Keratinocyte (primary cell): ENCODE results near the gene CTTN. TPM values are rescaled to one million over a fixed set of nuclear protein-coding genes. Genes with fewer than 3 reads are reported as not detected.

ENCODE experiments used
- DNase-seq: peaks from one replicate; pipeline ENCODE4 v3.0.0-alpha.2; 2011; ENCODE audit warnings: low read depth, missing footprints, low spot score
- FAIRE-seq: peaks from 2 replicates; lab custom pipeline; 2011; peaks lifted over from hg19 to GRCh38; lab: Jason Lieb, UNC
- H2AFZ ChIP-seq: 2 replicates; pipeline ENCODE4 v1.6.0; 2012; ENCODE audit warnings: low read length, control low read depth, inconsistent platforms; ENCODE audit not compliant: control insufficient read depth
- H3K27ac ChIP-seq: 2 replicates; pipeline ENCODE4 v1.5.1; 2011; ENCODE audit warnings: low read length; ENCODE audit not compliant: control insufficient read depth, insufficient read depth
- H3K27me3 ChIP-seq: 3 replicates; pipeline ENCODE4 v1.6.0; 2011; ENCODE audit warnings: low read length; ENCODE audit not compliant: control insufficient read depth, insufficient read depth; ENCODE audit errors: extremely low read depth
- H3K36me3 ChIP-seq, 2 experiments: 2 replicates in 1 of 2; 3 replicates in 1 of 2; pipeline ENCODE4 v1.5.1; 2011; ENCODE audit warnings: low read length in 2 of 2, mild to moderate bottlenecking in 1 of 2; ENCODE audit not compliant: control insufficient read depth in 2 of 2, insufficient read depth in 2 of 2; ENCODE audit errors: extremely low read depth in 1 of 2
- H3K4me1 ChIP-seq: 3 replicates; pipeline ENCODE4 v1.5.1; 2011; ENCODE audit warnings: low read length; ENCODE audit not compliant: control insufficient read depth, insufficient read depth; ENCODE audit errors: extremely low read depth
- H3K4me2 ChIP-seq: 3 replicates; pipeline ENCODE4 v1.6.0; 2011; ENCODE audit warnings: low read depth, low read length; ENCODE audit not compliant: control insufficient read depth, insufficient read depth; ENCODE audit errors: extremely low read depth
- H3K4me3 ChIP-seq, 3 experiments: fragments of 200-600 bp in 1 of 3; sonication (generic) in 1 of 3; 2 replicates in 2 of 3; 3 replicates in 1 of 3; pipeline ENCODE4 v1.5.1; 2011 to 2016; ENCODE audit warnings: low read length in 3 of 3, mild to moderate bottlenecking in 3 of 3, control low read depth in 2 of 3, inconsistent platforms in 1 of 3, low read depth in 1 of 3, mixed read lengths in 1 of 3, mixed run types in 1 of 3, moderate library complexity in 1 of 3; ENCODE audit not compliant: control insufficient read depth in 2 of 3, insufficient read depth in 2 of 3; ENCODE audit errors: extremely low read depth in 1 of 3
- H3K79me2 ChIP-seq: 2 replicates; pipeline ENCODE4 v1.6.0; 2012; ENCODE audit warnings: low read length; ENCODE audit not compliant: control insufficient read depth, insufficient read depth
- H3K9ac ChIP-seq: 3 replicates; pipeline ENCODE4 v1.6.0; 2011; ENCODE audit warnings: low read length; ENCODE audit not compliant: control insufficient read depth, insufficient read depth; ENCODE audit errors: extremely low read depth
- H3K9me1 ChIP-seq: 3 replicates; pipeline ENCODE4 v1.6.0; 2011; ENCODE audit warnings: low read length; ENCODE audit not compliant: control insufficient read depth, insufficient read depth; ENCODE audit errors: extremely low read depth
- H3K9me3 ChIP-seq: 2 replicates; pipeline ENCODE4 v1.5.1; 2012; ENCODE audit warnings: low read depth, low read length; ENCODE audit not compliant: control insufficient read depth
- H4K20me1 ChIP-seq: 3 replicates; pipeline ENCODE4 v1.6.0; 2011; ENCODE audit warnings: low read length; ENCODE audit not compliant: control insufficient read depth, insufficient read depth; ENCODE audit errors: extremely low read depth
- CTCF ChIP-seq, 3 experiments: IDR thresholded peaks in 1 of 3; conservative IDR thresholded peaks in 1 of 3; optimal IDR thresholded peaks in 1 of 3; 2 replicates in 2 of 3; 3 replicates in 1 of 3; pipeline versions ENCODE3 to v1.5.1; 2011; ENCODE audit warnings: low read length in 3 of 3, mild to moderate bottlenecking in 3 of 3, moderate library complexity in 2 of 3, control low read depth in 1 of 3, inconsistent platforms in 1 of 3; ENCODE audit not compliant: insufficient read depth in 2 of 3; ENCODE audit errors: extremely low read depth in 1 of 3
- EZH2 ChIP-seq: IDR thresholded peaks from one replicate; pipeline ENCODE4 v1.6.1; 2012; ENCODE audit warnings: inconsistent platforms, mild to moderate bottlenecking, low read length, moderate library complexity
- dilution Hi-C: fragments of 300-500 bp; cut with MboI; formaldehyde crosslinking; loops from one replicate; pipeline ENCODE4 v1.7.0; 2020; ENCODE audit warnings: low sequenced_read_pairs; ENCODE audit not compliant: extremely low pct_ligation_motif_present
- polyA plus RNA-seq, 5 experiments: library from polyadenylated mRNA; depleted of rRNA in 3 of 5; stranded (reverse) in 3 of 5; stranded (forward) in 1 of 5; unstranded in 1 of 5; fragments of >200 nt; gene quantifications; 1 replicate in 1 of 5; 2 replicates in 3 of 5; 3 replicates in 1 of 5; pipeline versions ENCODE4 v1.2.1 to v1.2.3, GENCODE V29; 2011 to 2012; ENCODE audit warnings: missing spikeins in 2 of 5, low read depth in 1 of 5, low replicate concordance in 1 of 5

Gene CTTN
- polyA plus RNA-seq, 1 donor (not counting 4 experiments of a cell fraction or from before 2014, with no cell fraction given) = 184 TPM

- Histone ChIP-seq H3K4me1 (no peaks in the 10 kb centered on the region), H3K9me1 (no peaks in the 10 kb centered on the region), H3K4me2 (no peak overlapping the region), H4K20me1 (peaks cover 15% of the 10 kb centered on the region), H3K9me3 (no peaks in the 10 kb centered on the region), H3K27ac (no peak overlapping the region), H2AFZ (no peak overlapping the region), H3K27me3 (no peaks in the 10 kb centered on the region), H3K9ac (no peak overlapping the region), H3K79me2 (peaks cover 47% of the 10 kb centered on the region), H3K36me3 (peaks cover 61 to 74% of the 10 kb centered on the region in 2 experiments), H3K4me3 (no peak overlapping the region)
- TF ChIP-seq CTCF (optimal IDR thresholded peaks at IDR 0.05 in 1 of 3, IDR thresholded peaks at IDR 0.05 in 1 of 3, conservative IDR thresholded peaks at IDR 0.05 in 1 of 3; ENCODE audit: extremely low read depth in 1 of 3, insufficient read depth in 2 of 3, low read length in 3 of 3) = no peak
- no peak for TF ChIP-seq EZH2
- no peak for FAIRE-seq
- no peak for DNase-seq
- dilution Hi-C loops = no loop called here
Observed at GRCh38 chr11:70420496-70420895, 22.2 kb downstream of the CTTN start.

GRCh38 chr11:70421123-70421522, 22.8 kb downstream of the CTTN start:
- DNase-seq (no peak), FAIRE-seq (no peak)
- peaks cover 47% of the 10 kb centered on the region for H3K79me2 ChIP-seq
- dilution Hi-C loops = no loop called here
- no peak overlapping the region for H3K27ac ChIP-seq
- H3K4me3 ChIP-seq = no peak overlapping the region
- H3K9me1 ChIP-seq = no peaks in the 10 kb centered on the region
- H3K27me3 ChIP-seq = no peaks in the 10 kb centered on the region
- no peak overlapping the region for H3K4me2 ChIP-seq
- no peak overlapping the region for H2AFZ ChIP-seq
- TF ChIP-seq EZH2 (no peak), CTCF (optimal IDR thresholded peaks at IDR 0.05 in 1 of 3, IDR thresholded peaks at IDR 0.05 in 1 of 3, conservative IDR thresholded peaks at IDR 0.05 in 1 of 3; ENCODE audit: extremely low read depth in 1 of 3, insufficient read depth in 2 of 3, low read length in 3 of 3) (no peak)
- H3K9me3 ChIP-seq = no peaks in the 10 kb centered on the region
- H3K9ac ChIP-seq = no peak overlapping the region
- H4K20me1 ChIP-seq = peaks cover 15% of the 10 kb centered on the region
- H3K36me3 ChIP-seq = peaks cover 59 to 73% of the 10 kb centered on the region in 2 experiments
- no peaks in the 10 kb centered on the region for H3K4me1 ChIP-seq
